ENCODE results near the gene TNIP2.

- TF ChIP-seq ATF1 (CRISPR knock-in tag; IDR thresholded peaks at IDR 0.05), result no peak
- no peak for TF ChIP-seq ZBTB10 (CRISPR knock-in tag; IDR thresholded peaks at IDR 0.05; ENCODE audit: borderline replicate concordance)
- TF ChIP-seq TBP (CRISPR knock-in tag; IDR thresholded peaks at IDR 0.05), result no peak
- TF ChIP-seq ZNF850 (CRISPR knock-in tag; conservative IDR thresholded peaks at IDR 0.05), result no peak
- TF ChIP-seq, protein P1, sequence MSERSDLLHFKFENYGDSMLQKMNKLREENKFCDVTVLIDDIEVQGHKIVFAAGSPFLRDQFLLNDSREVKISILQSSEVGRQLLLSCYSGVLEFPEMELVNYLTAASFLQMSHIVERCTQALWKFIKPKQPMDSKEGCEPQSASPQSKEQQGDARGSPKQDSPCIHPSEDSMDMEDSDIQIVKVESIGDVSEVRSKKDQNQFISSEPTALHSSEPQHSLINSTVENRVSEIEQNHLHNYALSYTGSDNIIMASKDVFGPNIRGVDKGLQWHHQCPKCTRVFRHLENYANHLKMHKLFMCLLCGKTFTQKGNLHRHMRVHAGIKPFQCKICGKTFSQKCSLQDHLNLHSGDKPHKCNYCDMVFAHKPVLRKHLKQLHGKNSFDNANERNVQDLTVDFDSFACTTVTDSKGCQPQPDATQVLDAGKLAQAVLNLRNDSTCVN (CRISPR knock-in tag; IDR thresholded peaks at IDR 0.05; ENCODE audit: borderline replicate concordance), result no peak
- TF ChIP-seq SAP130 (CRISPR knock-in tag; IDR thresholded peaks at IDR 0.05; ENCODE audit: low read depth), result no peak
- TF ChIP-seq ARNT (IDR thresholded peaks at IDR 0.05), result no peak
- no peak for TF ChIP-seq TAF1 (CRISPR knock-in tag; IDR thresholded peaks at IDR 0.05)
- TF ChIP-seq POLR2A (IDR thresholded peaks at IDR 0.05; ENCODE audit: insufficient read depth in 1 of 2, low read depth in 2 of 2, low read length in 2 of 2), result no peak; a peak in 1 of 4 replicates
- TF ChIP-seq GMEB2 (CRISPR knock-in tag; IDR thresholded peaks at IDR 0.05; ENCODE audit: low read depth), result no peak
- no peak for TF ChIP-seq SMC3 (IDR thresholded peaks at IDR 0.05; ENCODE audit: low read length)
- TF ChIP-seq FIP1L1 (IDR thresholded peaks at IDR 0.05; ENCODE audit: borderline replicate concordance, insufficient read depth, low read depth, low read length), result no peak
- no peak for TF ChIP-seq ZFP36L2 (CRISPR knock-in tag; IDR thresholded peaks at IDR 0.05)
These were observed 44.0 kb upstream of the TNIP2 start for GRCh38 chr4:2799971-2800690.
